Peyer's patch (tissue), 4 donors: ENCODE data around the gene PSTPIP2.

Source experiments
- POLR2A ChIP-seq, 2 donors: fragments of 450-650 bp; IDR thresholded peaks; one replicate each; pipeline ENCODE4 v1.5.1; 2017; ENCODE audit warnings: antibody characterized with exemption in 2 of 2, mild to moderate bottlenecking in 2 of 2, moderate library complexity in 2 of 2
- TF ChIP-seq, protein P1 (sequence below), 6 experiments: fragments of 450-650 bp in 4 of 6; fragments of 200-600 bp in 2 of 6; sonication (generic) in 1 of 6; IDR thresholded peaks; one replicate each; pipeline ENCODE4 v1.5.1; 2017 to 2019; ENCODE audit warnings: antibody characterized with exemption in 6 of 6, mild to moderate bottlenecking in 3 of 6, moderate library complexity in 1 of 6

DNA sequence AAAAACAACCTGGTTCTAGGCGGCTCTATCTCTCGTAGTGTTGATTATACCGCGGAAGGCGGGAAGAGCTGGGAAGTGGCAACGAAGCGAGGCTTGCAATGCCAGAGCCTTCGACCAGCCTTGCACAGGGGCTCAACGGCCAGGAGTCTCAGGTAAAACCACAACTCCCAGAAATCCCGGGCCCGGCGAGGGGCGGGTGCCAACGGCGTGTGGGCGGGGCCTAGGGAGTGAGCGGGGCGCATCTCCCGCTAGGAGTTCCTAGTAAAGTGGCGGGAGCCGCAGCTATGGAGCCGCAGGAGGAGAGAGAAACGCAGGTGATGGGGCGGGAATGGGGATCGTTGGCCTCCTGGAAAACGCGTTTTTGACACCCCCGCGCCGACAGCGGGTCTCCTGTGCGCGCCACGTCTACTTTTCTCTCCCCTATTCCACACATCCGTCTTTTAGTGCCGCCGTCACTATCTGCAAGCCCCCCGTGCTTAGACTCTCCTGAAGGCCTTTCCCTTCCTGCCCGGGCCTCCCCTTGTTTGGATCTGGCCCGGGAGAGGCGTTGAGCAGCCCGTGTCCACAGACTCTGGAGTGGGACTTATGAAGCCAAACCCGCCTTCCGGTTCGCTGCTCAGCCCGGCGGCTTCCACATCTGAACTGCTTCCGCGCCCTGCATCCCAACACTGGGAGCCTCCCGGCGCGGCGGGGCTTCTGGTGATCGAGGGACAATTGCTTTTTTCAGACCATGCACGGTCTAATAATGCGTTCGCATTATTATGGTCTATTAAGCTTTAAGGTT lies 32.3 kb upstream of the PSTPIP2 start, which contains the start of gene HAUS1:
- TF ChIP-seq, protein P1, sequence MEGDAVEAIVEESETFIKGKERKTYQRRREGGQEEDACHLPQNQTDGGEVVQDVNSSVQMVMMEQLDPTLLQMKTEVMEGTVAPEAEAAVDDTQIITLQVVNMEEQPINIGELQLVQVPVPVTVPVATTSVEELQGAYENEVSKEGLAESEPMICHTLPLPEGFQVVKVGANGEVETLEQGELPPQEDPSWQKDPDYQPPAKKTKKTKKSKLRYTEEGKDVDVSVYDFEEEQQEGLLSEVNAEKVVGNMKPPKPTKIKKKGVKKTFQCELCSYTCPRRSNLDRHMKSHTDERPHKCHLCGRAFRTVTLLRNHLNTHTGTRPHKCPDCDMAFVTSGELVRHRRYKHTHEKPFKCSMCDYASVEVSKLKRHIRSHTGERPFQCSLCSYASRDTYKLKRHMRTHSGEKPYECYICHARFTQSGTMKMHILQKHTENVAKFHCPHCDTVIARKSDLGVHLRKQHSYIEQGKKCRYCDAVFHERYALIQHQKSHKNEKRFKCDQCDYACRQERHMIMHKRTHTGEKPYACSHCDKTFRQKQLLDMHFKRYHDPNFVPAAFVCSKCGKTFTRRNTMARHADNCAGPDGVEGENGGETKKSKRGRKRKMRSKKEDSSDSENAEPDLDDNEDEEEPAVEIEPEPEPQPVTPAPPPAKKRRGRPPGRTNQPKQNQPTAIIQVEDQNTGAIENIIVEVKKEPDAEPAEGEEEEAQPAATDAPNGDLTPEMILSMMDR (IDR thresholded peaks at IDR 0.05), result peak in 1 of 6 experiments; percentile 15
- TF ChIP-seq POLR2A (IDR thresholded peaks at IDR 0.05), result peak; percentile 46 to 58
